Smooth muscle cell (in vitro differentiated cells): Measurements from ENCODE around the gene ORC5. TPM values are rescaled to one million over a fixed set of nuclear protein-coding genes. Genes with fewer than 3 reads are reported as not detected.

Experiments used
- DNase-seq: peaks from one replicate; lab custom pipeline; 2025; ENCODE audit not compliant: unreplicated experiment; lab: John Stamatoyannopoulos, UW
- H2AFZ ChIP-seq: fragments of 200-600 bp; sonication (generic); 2 replicates; pipeline ENCODE4 v1.6.0; 2016; ENCODE audit warnings: antibody characterized with exemption, low read depth, mild to moderate bottlenecking
- H3F3A ChIP-seq: fragments of 200-600 bp; sonication (generic); 2 replicates; pipeline ENCODE4 v1.6.0; 2017; ENCODE audit warnings: antibody characterized with exemption, low read depth
- H3K27ac ChIP-seq: fragments of 200-600 bp; sonication (generic); 2 replicates; pipeline ENCODE4 v1.5.1; 2016; ENCODE audit warnings: low read depth, mild to moderate bottlenecking
- H3K27me3 ChIP-seq: fragments of 200-600 bp; sonication (generic); 2 replicates; pipeline ENCODE4 v1.6.1; 2016; ENCODE audit warnings: low read depth, mild to moderate bottlenecking
- H3K36me3 ChIP-seq: fragments of 200-600 bp; sonication (generic); 2 replicates; pipeline ENCODE4 v1.5.1; 2016; ENCODE audit warnings: low read depth
- H3K4me1 ChIP-seq: fragments of 200-600 bp; sonication (generic); 2 replicates; pipeline ENCODE4 v1.5.1; 2016; ENCODE audit warnings: low read depth
- H3K4me2 ChIP-seq: fragments of 200-600 bp; sonication (generic); 2 replicates; pipeline ENCODE4 v1.6.0; 2016; ENCODE audit warnings: mild to moderate bottlenecking
- H3K4me3 ChIP-seq: fragments of 200-600 bp; sonication (generic); 2 replicates; pipeline ENCODE4 v1.5.1; 2016; ENCODE audit warnings: mild to moderate bottlenecking
- H3K79me2 ChIP-seq: fragments of 200-600 bp; sonication (generic); 2 replicates; pipeline ENCODE4 v1.6.0; 2016; ENCODE audit warnings: low read depth, mild to moderate bottlenecking
- H3K9ac ChIP-seq: fragments of 200-600 bp; sonication (generic); 2 replicates; pipeline ENCODE4 v1.6.0; 2016; ENCODE audit warnings: low read depth
- H3K9me3 ChIP-seq: fragments of 200-600 bp; sonication (generic); replicated peaks from 2 replicates; pipeline ENCODE4 v1.5.1; 2016; ENCODE audit warnings: low read depth
- H4K20me1 ChIP-seq: fragments of 200-600 bp; sonication (generic); 2 replicates; pipeline ENCODE4 v1.6.0; 2016; ENCODE audit warnings: low read depth
- WGBS: methylation state at CpG from one replicate; pipeline ENCODE4 v1.1.7; 2016; ENCODE audit warnings: low lambda C conversion rate; 5-methylcytosine and 5-hydroxymethylcytosine counted together
- polyA plus RNA-seq: library from polyadenylated mRNA; unstranded; fragments of >200 nt; fragmentation: Nextera tagmentation; extraction: Ambion mirVana; gene quantifications from 2 replicates; pipeline ENCODE4 v1.2.1, GENCODE V29; 2016
- total RNA-seq: library from RNA; depleted of rRNA; stranded (reverse); fragments of >200 nt; gene quantifications from 2 replicates; pipeline ENCODE4 v1.2.3, GENCODE V29; 2014
- TF ChIP-seq, protein P1 (sequence below): fragments of 200-600 bp; sonication (generic); IDR thresholded peaks from 2 replicates; pipeline ENCODE4 v1.5.1; 2017; ENCODE audit warnings: borderline replicate concordance, mild to moderate bottlenecking, antibody characterized with exemption; ENCODE audit not compliant: insufficient read depth, poor library complexity, severe bottlenecking

Gene ORC5
- total and polyA plus RNA-seq, 2 experiments from 2014 or later: 4.6 to 7.3 TPM

DNA sequence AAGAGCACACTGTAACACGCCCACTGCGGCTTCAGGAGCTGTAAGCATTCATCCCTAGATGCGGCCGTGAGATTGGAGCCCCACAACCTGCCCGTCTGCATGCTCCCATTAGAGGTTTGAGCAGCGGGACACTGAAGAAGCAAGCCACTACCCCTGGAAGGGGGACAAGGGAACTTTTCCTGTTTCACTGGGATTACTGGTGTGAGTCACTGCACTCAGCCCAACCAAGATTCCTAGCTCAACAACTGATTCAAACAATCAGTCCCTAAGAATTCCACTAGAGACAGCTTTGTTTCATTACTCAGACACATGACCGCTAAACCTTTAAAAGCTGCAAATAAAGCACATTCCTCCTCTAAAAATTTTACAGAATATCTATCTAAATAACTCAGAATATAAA is 69.8 kb downstream of the ORC5 start:
- Histone ChIP-seq H3K9me3 (no peaks in the 10 kb centered on the region), H3F3A (no peaks in the 10 kb centered on the region), H3K4me1 (no peaks in the 10 kb centered on the region), H3K79me2 (no peaks in the 10 kb centered on the region), H3K9ac (no peak overlapping the region), H3K27me3 (no peaks in the 10 kb centered on the region), H3K4me2 (peak overlapping the region; percentile 31), H3K27ac (peak overlapping the region; percentile 11), H3K4me3 (no peak overlapping the region), H4K20me1 (no peaks in the 10 kb centered on the region), H3K36me3 (no peaks in the 10 kb centered on the region), H2AFZ (no peak overlapping the region)
- no peak for DNase-seq
- WGBS: 44% methylated on average over 7 of the region's 7 CpGs
- TF ChIP-seq, protein P1, sequence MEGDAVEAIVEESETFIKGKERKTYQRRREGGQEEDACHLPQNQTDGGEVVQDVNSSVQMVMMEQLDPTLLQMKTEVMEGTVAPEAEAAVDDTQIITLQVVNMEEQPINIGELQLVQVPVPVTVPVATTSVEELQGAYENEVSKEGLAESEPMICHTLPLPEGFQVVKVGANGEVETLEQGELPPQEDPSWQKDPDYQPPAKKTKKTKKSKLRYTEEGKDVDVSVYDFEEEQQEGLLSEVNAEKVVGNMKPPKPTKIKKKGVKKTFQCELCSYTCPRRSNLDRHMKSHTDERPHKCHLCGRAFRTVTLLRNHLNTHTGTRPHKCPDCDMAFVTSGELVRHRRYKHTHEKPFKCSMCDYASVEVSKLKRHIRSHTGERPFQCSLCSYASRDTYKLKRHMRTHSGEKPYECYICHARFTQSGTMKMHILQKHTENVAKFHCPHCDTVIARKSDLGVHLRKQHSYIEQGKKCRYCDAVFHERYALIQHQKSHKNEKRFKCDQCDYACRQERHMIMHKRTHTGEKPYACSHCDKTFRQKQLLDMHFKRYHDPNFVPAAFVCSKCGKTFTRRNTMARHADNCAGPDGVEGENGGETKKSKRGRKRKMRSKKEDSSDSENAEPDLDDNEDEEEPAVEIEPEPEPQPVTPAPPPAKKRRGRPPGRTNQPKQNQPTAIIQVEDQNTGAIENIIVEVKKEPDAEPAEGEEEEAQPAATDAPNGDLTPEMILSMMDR: no peak

DNA sequence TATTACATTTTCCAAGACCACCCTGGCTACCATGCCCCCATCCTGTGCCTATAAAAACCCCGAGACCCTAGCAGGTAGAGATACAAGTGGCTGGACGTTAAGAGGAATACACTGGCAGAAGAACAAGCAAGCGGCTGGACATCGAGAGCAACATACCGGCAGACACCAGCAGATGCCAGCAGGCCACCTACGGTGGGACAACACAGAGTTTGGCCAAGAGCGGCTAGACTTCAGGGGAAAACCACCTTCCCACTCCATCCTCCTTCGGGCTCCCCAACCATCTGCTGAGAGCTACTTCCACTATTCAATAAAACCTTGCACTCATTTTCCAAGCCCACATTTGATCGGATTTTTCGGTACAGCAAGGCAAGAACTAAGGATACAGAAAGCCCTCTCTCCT is 70.3 kb downstream of the ORC5 start:
- Histone ChIP-seq H3K36me3 (no peaks in the 10 kb centered on the region), H2AFZ (no peak overlapping the region), H3F3A (no peaks in the 10 kb centered on the region), H3K4me3 (no peak overlapping the region), H3K4me2 (peak overlapping the region; percentile 31), H3K27ac (no peak overlapping the region), H3K27me3 (no peaks in the 10 kb centered on the region), H3K4me1 (no peaks in the 10 kb centered on the region), H3K9me3 (no peaks in the 10 kb centered on the region), H3K79me2 (no peaks in the 10 kb centered on the region), H4K20me1 (no peaks in the 10 kb centered on the region), H3K9ac (no peak overlapping the region)
- 95% methylated on average over 10 of the region's 10 CpGs for WGBS
- DNase-seq: no peak
- TF ChIP-seq, protein P1: no peak

DNA sequence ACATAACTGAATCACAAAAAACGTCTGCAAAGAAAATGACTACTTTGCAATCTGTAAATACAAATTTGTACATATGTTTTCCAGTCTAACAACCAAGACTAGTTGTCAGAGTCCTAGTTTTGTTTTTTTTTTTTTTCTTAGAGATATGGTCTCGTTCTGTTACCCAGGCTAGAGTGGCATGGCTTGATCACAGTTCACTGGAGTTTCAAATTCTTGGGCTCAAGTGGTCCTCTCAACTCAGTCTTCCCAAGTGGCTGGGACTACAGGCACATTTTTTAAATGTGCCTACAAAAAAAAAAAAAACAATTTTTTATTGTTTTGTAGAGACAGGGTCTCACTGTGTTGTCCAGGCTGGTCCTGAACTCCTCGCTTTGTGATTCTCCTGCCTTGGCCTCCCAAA is 70.8 kb downstream of the ORC5 start:
- WGBS: 85% methylated on average over 3 of the region's 3 CpGs
- H2AFZ ChIP-seq: no peak overlapping the region
- H3K4me2 ChIP-seq: no peak overlapping the region
- TF ChIP-seq, protein P1: no peak
- no peak for DNase-seq
- no peak overlapping the region for H3K9ac ChIP-seq
- no peak overlapping the region for H3K27ac ChIP-seq
- no peaks in the 10 kb centered on the region for H4K20me1 ChIP-seq
- no peak overlapping the region for H3K4me3 ChIP-seq
- H3K9me3 ChIP-seq: no peaks in the 10 kb centered on the region
- H3K36me3 ChIP-seq: no peaks in the 10 kb centered on the region
- H3K4me1 ChIP-seq: no peaks in the 10 kb centered on the region
- no peaks in the 10 kb centered on the region for H3K79me2 ChIP-seq
- no peaks in the 10 kb centered on the region for H3K27me3 ChIP-seq
- H3F3A ChIP-seq: no peaks in the 10 kb centered on the region

DNA sequence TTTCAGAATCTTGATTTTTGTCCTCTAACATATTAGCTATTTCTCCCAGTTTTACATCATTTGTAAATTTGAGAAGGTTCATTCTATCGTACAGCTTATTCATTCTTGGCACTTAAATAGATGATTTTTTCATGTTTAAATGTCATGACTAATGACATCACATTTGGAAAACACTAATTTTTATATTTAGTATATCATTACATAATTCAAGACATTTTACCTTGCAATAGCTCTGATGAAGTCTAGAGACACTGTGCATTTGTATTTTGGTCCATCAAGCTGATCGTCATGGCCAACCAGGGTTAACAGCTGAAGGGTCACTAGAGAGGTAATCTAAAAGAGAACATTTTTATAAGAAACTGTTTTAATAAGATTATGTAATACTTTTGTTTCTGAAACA is 71.3 kb downstream of the ORC5 start:
- Histone ChIP-seq H3K27me3 (no peaks in the 10 kb centered on the region), H3K4me3 (no peak overlapping the region), H3K9ac (no peak overlapping the region), H3K27ac (no peak overlapping the region), H3K4me2 (no peak overlapping the region), H3K79me2 (no peaks in the 10 kb centered on the region), H2AFZ (no peak overlapping the region), H3K9me3 (no peaks in the 10 kb centered on the region), H3K36me3 (no peaks in the 10 kb centered on the region), H3K4me1 (no peaks in the 10 kb centered on the region), H3F3A (no peaks in the 10 kb centered on the region), H4K20me1 (no peaks in the 10 kb centered on the region)
- WGBS: 91% methylated on average over 2 of the region's 2 CpGs
- no peak for DNase-seq
- TF ChIP-seq, protein P1: no peak
